ENCODE results near the gene MATCAP1. TPM values are rescaled to one million over a fixed set of nuclear protein-coding genes. Genes with fewer than 3 reads are reported as not detected.

The MATCAP1 gene
- total and polyA plus RNA-seq, 2 donors (not counting 1 experiment from before 2014, with no cell fraction given), result 6.2 to 8.9 TPM

- ATAC-seq (ENCODE audit: low read depth), result no peak
- POLR2A ChIA-PET, result interaction anchor here (0.7 kb wide), 1 partner anchor 186 kb away, joined by 3 read pairs; no protein-coding TSS in a partner anchor
- Histone ChIP-seq H3K27ac (ENCODE audit: low read length in 2 of 2) (no peak overlapping the region), H4K20me1 (ENCODE audit: control insufficient read depth, insufficient read depth, low read length, poor library complexity, severe bottlenecking) (no peaks in the 10 kb centered on the region), H2AFZ (ENCODE audit: insufficient read depth, low read depth, low read length, poor library complexity, severe bottlenecking) (no peak overlapping the region), H3K4me1 (ENCODE audit: control insufficient read depth in 2 of 2, insufficient read depth in 2 of 2, low read length in 2 of 2) (no peaks in the 10 kb centered on the region), H3K9ac (ENCODE audit: low read length) (no peak overlapping the region), H3K4me3 (ENCODE audit: control extremely low read depth in 1 of 5, extremely low read depth in 1 of 5, insufficient read depth in 1 of 5, low read depth in 2 of 5, low read length in 4 of 5) (no peak overlapping the region), H3K9me3 (ENCODE audit: control extremely low read depth in 1 of 3, control insufficient read depth in 2 of 3, insufficient read depth in 1 of 3, low read length in 2 of 3) (no peaks in the 10 kb centered on the region), H3K4me2 (replicated peaks; ENCODE audit: low read depth, low read length, poor library complexity, severe bottlenecking) (no peak overlapping the region), H3K36me3 (replicated peaks in 1 of 2; ENCODE audit: control extremely low read depth in 1 of 2, control insufficient read depth in 1 of 2, extremely low read depth in 1 of 2, insufficient read depth in 2 of 2, low read length in 1 of 2) (no peaks in the 10 kb centered on the region), H3K27me3 (replicated peaks in 1 of 4; ENCODE audit: control extremely low read depth in 1 of 4, control insufficient read depth in 3 of 4, insufficient read depth in 4 of 4, low read length in 3 of 4) (no peaks in the 10 kb centered on the region), H3K79me2 (ENCODE audit: control insufficient read depth, insufficient read depth, low read length) (no peaks in the 10 kb centered on the region)
- intact Hi-C loops (cut with micrococcal nuclease), result no loop called here
- H3K27me3 Mint-ChIP-seq, result no peaks in the 10 kb centered on the region
- no peak for DNase-seq
- 98% methylated on average over 7 of the region's 7 CpGs for WGBS (ENCODE audit: insufficient coverage)
- no peak for TF ChIP-seq CTCF (IDR thresholded peaks at IDR 0.05)
- no peak for TF ChIP-seq EZH2 (IDR thresholded peaks at IDR 0.05; ENCODE audit: borderline replicate concordance, insufficient read depth, low read depth, low read length, poor library complexity, severe bottlenecking)
- CTCF ChIA-PET, result no interaction called here
- H3K4me3 Mint-ChIP-seq, result no peak overlapping the region
- no peak overlapping the region for H3K27ac Mint-ChIP-seq
- H3K9me3 Mint-ChIP-seq (ENCODE audit: insufficient read depth), result no peaks in the 10 kb centered on the region
- no peaks in the 10 kb centered on the region for H3K4me1 Mint-ChIP-seq
Measured at GRCh38 chr16:67211674-67212073, 27.9 kb upstream of the MATCAP1 start.

GRCh38 chr16:67210069-67210937 is 26.5 kb upstream of the MATCAP1 start:
- Histone ChIP-seq H3K4me3 (ENCODE audit: control extremely low read depth in 1 of 5, extremely low read depth in 1 of 5, insufficient read depth in 1 of 5, low read depth in 2 of 5, low read length in 4 of 5) (no peak overlapping the region), H3K79me2 (ENCODE audit: control insufficient read depth, insufficient read depth, low read length) (no peaks in the 10 kb centered on the region), H4K20me1 (ENCODE audit: control insufficient read depth, insufficient read depth, low read length, poor library complexity, severe bottlenecking) (no peaks in the 10 kb centered on the region), H3K27ac (ENCODE audit: low read length in 2 of 2) (no peak overlapping the region), H3K36me3 (replicated peaks in 1 of 2; ENCODE audit: control extremely low read depth in 1 of 2, control insufficient read depth in 1 of 2, extremely low read depth in 1 of 2, insufficient read depth in 2 of 2, low read length in 1 of 2) (no peaks in the 10 kb centered on the region), H3K27me3 (replicated peaks in 1 of 4; ENCODE audit: control extremely low read depth in 1 of 4, control insufficient read depth in 3 of 4, insufficient read depth in 4 of 4, low read length in 3 of 4) (no peaks in the 10 kb centered on the region), H3K9me3 (ENCODE audit: control extremely low read depth in 1 of 3, control insufficient read depth in 2 of 3, insufficient read depth in 1 of 3, low read length in 2 of 3) (no peaks in the 10 kb centered on the region), H3K9ac (ENCODE audit: low read length) (no peak overlapping the region), H2AFZ (ENCODE audit: insufficient read depth, low read depth, low read length, poor library complexity, severe bottlenecking) (no peak overlapping the region), H3K4me2 (replicated peaks; ENCODE audit: low read depth, low read length, poor library complexity, severe bottlenecking) (no peak overlapping the region), H3K4me1 (ENCODE audit: control insufficient read depth in 2 of 2, insufficient read depth in 2 of 2, low read length in 2 of 2) (no peaks in the 10 kb centered on the region)
- POLR2A ChIA-PET, result no interaction called here
- Mint-ChIP-seq H3K4me3 (no peak overlapping the region), H3K27me3 (no peaks in the 10 kb centered on the region), H3K9me3 (ENCODE audit: insufficient read depth) (no peaks in the 10 kb centered on the region), H3K27ac (no peak overlapping the region), H3K4me1 (no peaks in the 10 kb centered on the region)
- no peak for TF ChIP-seq EZH2 (IDR thresholded peaks at IDR 0.05; ENCODE audit: borderline replicate concordance, insufficient read depth, low read depth, low read length, poor library complexity, severe bottlenecking)
- TF ChIP-seq CTCF (IDR thresholded peaks at IDR 0.05), result no peak
- CTCF ChIA-PET, result interaction anchor here (1.1 kb wide), 1 partner anchor 12 kb away, joined by 3 read pairs; no protein-coding TSS in a partner anchor
- intact Hi-C loops (cut with micrococcal nuclease), result no loop called here
- whole genome bisulfite sequencing (ENCODE audit: insufficient coverage), result 93% methylated on average over 25 of the region's 25 CpGs
- no peak for ATAC-seq (ENCODE audit: low read depth)
- DNase-seq, result no peak

Data from B cell (primary cell).